Stimulated activated CD8-positive, alpha-beta memory T cell treated with anti-CD3 and anti-CD28 coated beads, Interleukin-4, amount 100 ng/mL, for 4 hours (primary cell): ENCODE data around the gene FLNB.

Experiments
- DNase-seq, 2 donors: peaks; one replicate each; pipeline ENCODE4 v3.0.0-alpha.2; 2020; ENCODE audit warnings: low read depth in 2 of 2, low spot score in 1 of 2

Gene FLNB

GRCh38 chr3:58009749-58010535 lies 1.7 kb downstream of the FLNB start:
- DNase-seq, result no peak

- DNase-seq, result no peak
Measured at GRCh38 chr3:58010562-58010961, 2.3 kb downstream of the FLNB start.

- DNase-seq, result no peak
Measured at GRCh38 chr3:58011580-58011979, 3.4 kb downstream of the FLNB start.

- no peak for DNase-seq
Measured at GRCh38 chr3:58012302-58012701, 4.1 kb downstream of the FLNB start.

- DNase-seq, result no peak
Measured at GRCh38 chr3:58013099-58013498, 4.9 kb downstream of the FLNB start.

DNA sequence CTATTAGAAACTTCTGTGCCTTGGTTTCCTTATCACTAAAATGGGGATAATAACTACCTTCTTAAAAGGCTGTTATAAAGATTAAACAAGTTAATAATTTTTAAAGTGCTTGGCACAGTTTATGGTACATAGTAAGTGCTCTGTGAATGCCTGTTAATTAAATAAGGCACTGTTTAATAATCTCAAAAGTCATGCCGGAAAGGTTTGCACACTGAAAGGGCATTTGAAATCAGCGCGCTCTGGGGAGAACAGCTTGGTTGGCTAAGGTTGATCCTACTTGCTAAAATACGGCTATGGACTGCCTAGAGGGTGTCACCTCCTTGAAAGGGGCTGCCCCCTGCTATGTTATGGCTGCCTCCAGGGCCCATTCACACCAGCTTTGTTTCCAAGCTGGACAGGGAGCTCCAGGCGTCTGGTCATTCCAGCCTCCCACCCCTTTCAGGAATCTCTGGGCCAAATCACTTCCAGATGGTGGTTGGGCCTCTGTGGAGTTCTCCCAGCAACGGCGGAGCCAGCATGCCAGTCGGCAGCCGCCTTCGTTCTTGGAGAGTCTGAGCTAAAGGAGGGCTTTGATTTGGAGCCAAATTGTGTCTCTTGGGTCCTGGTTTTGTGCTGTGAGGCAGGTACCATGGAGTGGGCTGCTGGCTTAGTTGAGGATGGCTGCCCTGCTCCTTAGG lies 5.9 kb downstream of the FLNB start:
- no peak for DNase-seq

GRCh38 chr3:58015520-58015915 lies 7.3 kb downstream of the FLNB start:
- DNase-seq, result no peak

DNA sequence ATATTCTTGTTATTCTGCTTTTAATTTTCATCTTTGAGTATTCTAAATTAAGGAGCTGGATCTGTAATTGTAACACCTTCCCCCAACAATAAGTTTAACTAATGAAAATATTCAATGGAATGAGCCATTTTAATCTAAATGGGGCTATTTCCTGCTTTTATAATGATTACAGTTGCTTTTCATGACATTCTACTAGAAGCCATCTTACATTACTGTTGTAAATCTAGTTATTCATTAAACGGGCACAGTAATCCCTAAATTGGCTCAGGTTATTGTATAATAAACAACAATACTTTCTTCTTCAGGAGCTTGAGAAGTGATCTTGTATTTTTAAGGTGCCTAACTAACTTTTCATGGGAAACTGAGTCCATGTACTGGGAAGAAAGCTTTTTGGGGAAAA lies 8.5 kb downstream of the FLNB start:
- DNase-seq, result no peak

DNA sequence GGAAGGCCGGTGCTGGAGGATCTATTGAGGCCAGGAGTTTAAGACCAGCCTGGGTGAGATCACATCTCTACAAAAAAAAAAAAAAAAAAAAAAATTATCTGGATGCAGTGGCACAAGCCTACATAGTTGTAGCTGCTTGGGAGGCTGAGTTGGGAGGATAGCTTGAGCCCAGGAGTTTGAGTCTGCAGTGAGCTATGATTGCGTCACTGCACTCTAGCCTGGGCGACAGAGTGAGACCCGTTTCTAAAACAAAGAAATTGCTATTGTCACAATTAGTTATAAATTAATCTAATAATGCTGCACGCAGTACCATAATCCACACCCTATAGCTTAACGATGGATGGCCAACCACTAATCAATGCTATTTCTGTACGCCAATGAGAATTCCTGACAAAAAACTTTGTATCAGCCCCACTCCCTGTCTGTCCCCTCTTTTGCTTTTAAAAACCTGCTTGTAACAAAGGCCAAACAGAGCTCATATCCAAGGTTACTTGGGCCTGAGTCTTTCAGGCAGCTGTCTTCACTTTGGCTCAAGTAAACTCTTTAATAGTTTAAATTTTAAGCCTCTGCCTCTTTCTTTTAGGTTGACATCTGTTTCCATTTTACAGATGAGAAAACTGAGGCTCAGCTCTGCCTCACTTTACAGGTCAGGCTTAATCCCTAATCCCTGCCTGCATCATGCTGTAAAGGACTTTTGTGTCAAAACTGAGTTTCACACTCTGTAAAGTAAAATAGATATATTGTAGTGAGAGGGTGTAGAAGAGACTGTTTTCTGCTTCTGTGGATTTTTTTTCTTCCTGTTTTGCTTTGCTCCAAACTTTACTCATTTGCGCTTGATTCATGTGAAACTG lies 10.9 kb downstream of the FLNB start:
- DNase-seq, result no peak

DNA sequence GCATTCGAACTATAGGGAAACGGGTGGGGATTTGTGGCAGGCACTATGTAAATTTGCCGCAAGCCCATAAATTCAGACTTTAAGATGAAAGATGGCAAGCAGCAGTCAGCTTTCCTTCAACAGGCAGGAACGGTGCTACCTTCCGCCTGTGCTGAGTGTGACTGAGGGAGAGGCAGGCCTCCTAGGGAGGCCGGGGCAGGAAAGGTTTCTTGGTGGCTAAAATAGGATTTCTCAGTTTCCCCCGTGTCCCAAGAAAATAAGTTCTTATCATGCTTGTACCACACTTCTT lies 12.5 kb downstream of the FLNB start:
- DNase-seq, result no peak

- DNase-seq, result no peak
Measured at GRCh38 chr3:58021072-58021959, 13.1 kb downstream of the FLNB start.

DNA sequence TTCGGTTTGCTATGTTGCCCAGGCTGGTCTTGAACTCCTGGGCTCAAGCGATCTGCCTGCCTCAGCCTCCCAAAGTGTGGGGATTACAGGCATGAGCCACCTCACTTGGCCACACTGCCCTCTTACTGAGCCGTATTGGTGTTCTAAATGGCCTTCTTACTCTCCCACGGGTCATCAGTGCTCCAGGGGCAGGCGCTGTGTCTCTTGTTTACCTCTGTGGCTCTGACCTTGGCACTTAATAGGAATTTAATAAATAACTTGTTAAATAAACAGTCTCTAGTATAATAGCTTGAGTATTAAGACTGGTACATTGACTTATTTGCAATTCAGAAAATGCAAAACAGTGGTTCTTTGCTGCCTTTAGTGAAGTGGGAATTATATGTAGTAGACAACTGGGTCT lies 13.7 kb downstream of the FLNB start:
- DNase-seq, result no peak

- DNase-seq, result no peak
Measured at GRCh38 chr3:58022490-58022889, 14.3 kb downstream of the FLNB start.

GRCh38 chr3:58023531-58023930 lies 15.3 kb downstream of the FLNB start:
- no peak for DNase-seq

DNA sequence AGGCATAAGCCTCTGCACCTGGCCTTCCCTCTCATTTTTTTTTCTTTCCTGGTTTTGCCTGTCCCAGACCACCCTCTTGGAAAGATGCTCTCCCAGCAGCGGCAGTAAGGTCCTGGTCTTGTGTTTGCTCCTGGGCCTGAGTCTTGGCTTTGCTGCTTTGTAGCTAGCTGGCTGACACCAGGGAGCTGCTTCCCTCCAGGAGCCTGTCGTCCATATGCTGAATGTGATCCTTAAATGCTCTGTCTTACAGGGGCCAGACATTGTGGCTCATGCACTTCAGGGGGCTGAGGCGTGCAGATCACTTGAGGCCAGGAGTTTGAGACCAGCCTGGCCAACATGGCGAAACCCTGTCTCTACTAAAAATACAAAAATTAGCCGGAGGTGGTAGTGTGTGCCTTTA lies 17.2 kb downstream of the FLNB start:
- no peak for DNase-seq

- no peak for DNase-seq
Measured at GRCh38 chr3:58025837-58026569, 17.8 kb downstream of the FLNB start.

DNA sequence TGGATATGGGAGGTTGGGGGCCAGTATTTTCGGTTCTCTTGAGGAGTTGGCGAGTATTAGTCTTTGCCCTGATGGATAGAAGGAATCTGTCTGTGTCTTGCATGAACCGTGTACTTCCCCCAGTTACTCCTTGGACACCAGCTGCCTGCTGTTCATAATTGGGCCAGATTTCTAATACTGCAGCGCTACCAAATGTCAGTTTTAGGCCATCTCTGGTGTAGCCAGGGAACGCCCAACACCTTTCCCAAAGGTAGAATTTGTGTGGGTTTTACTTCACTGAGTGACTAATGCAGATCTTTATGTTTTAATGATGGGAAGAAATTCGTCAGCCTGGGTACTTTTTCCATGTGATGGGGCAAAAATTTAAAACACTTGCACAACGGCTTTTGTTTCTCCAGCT lies 18.4 kb downstream of the FLNB start:
- DNase-seq, result no peak

GRCh38 chr3:58027704-58028317 lies 19.6 kb downstream of the FLNB start:
- DNase-seq, result no peak

DNA sequence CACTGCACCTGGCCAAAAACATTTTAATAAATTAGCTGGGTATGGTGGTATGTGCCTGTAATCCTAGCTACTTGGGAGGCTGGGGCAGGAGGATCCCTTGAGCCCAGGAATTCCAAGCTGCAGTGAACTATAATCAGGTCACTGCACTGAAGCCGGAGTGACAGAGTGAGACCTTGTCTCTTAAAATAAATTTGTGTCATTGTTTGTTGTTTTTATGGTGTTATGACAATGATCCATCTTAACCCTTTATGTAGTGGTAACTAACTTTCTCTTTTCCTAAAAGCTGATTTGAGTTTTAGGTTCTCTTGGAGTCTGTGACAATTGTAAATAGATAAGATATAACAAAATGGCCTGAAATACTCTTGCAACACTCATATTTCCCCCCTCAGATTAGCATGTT lies 20.7 kb downstream of the FLNB start:
- DNase-seq, result no peak
